ENCODE measurements around the gene RNF44.
A peak's percentile ranks its signal among the peaks of the same experiment; 100 is the strongest.

RNF44 gene

GRCh38 chr5:176536902-176537553 lies at the start of gene RNF44:
Gene RNF44, minus strand, starts transcription at chr5:176537402. Its CDS starts 4,930 bp downstream, at chr5:176532472.
- peak; percentile 97 to 98 for DNase-seq (ENCODE audit: low read depth in 1 of 2, low spot score in 1 of 2)

GRCh38 chr5:176583076-176583475 lies 45.9 kb upstream of the RNF44 start:
- no peak for DNase-seq (ENCODE audit: low read depth in 1 of 2, low spot score in 1 of 2)

DNA sequence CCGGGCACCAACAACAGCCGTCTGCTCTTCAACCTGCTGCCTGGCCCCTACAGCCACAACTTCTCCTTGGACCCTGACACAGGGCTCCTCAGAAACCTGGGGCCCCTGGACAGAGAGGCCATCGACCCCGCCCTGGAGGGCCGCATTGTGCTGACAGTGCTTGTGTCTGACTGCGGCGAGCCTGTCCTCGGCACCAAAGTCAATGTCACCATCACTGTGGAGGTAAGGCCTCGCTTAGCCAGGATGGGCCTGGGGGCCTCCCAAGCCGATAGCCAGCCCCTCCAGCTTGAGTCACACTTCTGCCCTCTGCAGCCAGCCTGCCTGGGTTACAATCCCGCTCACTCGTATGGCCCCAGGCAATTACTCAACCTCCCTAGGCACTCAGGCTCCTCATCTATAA lies 44.2 kb upstream of the RNF44 start:
- DNase-seq (ENCODE audit: low read depth in 1 of 2, low spot score in 1 of 2) = no peak

- DNase-seq (ENCODE audit: low read depth in 1 of 2, low spot score in 1 of 2) = no peak
Measured at GRCh38 chr5:176579323-176579722, 42.1 kb upstream of the RNF44 start.

- no peak for DNase-seq (ENCODE audit: low read depth in 1 of 2, low spot score in 1 of 2)
Measured at GRCh38 chr5:176578391-176578808, 41.2 kb upstream of the RNF44 start.

GRCh38 chr5:176577312-176578176 lies 40.3 kb upstream of the RNF44 start:
- DNase-seq (ENCODE audit: low read depth in 1 of 2, low spot score in 1 of 2) = no peak

GRCh38 chr5:176575488-176576422 lies 38.6 kb upstream of the RNF44 start:
- DNase-seq (ENCODE audit: low read depth in 1 of 2, low spot score in 1 of 2) = no peak

DNA sequence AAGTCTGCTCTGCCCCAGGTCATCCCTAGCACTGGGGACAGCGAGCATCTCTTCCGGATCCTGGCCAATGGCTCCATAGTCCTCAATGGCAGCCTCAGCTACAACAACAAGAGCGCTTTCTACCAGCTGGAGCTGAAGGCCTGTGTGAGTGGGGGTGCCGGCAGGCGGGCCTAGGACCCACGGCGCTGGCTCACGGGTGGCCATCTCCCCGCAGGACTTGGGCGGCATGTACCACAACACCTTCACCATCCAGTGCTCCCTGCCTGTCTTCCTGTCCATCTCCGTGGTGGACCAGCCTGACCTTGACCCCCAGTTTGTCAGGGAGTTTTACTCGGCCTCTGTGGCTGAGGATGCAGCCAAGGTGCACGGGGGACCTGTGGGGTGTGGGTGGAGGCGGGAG lies 37.9 kb upstream of the RNF44 start:
- DNase-seq (ENCODE audit: low read depth in 1 of 2, low spot score in 1 of 2) = no peak

- no peak for DNase-seq (ENCODE audit: low read depth in 1 of 2, low spot score in 1 of 2)
Measured at GRCh38 chr5:176574297-176574591, 37.0 kb upstream of the RNF44 start.

DNA sequence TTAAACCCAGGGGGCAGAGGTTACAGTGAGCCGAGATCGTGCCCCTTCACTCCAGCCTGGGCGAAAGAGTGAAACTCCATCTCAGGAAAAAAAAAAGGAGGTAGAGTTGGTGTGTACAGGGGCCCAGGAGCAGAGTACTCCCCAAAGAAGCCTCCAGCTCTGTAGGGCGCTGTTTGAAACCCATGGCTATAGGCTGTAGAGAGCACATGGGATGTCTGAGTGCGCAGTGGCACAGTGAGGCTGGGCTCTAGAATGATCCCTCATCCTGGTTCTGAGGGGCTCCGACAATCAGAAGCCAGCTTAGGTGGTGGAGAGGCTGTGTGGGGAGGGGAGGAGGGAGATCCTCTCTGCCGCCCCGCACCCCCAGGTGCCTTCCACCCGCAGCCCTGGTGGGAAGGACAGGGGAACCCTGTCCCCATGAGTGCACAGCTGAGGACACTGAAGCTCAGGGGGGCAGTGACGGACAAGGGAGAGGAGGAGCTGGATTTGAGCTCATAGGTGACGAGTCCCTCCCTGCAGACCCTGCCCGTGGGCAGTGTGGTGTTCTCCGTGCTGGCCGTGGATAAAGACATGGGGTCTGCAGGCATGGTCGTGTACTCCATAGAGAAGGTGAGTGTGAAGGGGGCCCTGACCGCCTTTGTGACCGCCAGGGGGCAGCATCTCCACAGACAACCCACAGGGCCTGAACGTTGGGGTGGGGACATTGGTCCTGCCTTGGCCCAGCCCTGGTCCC lies 36.5 kb upstream of the RNF44 start:
- DNase-seq (ENCODE audit: low read depth in 1 of 2, low spot score in 1 of 2) = peak; percentile 59 to 70

GRCh38 chr5:176570044-176570443 lies 32.8 kb upstream of the RNF44 start:
- DNase-seq (ENCODE audit: low read depth in 1 of 2, low spot score in 1 of 2) = no peak

DNA sequence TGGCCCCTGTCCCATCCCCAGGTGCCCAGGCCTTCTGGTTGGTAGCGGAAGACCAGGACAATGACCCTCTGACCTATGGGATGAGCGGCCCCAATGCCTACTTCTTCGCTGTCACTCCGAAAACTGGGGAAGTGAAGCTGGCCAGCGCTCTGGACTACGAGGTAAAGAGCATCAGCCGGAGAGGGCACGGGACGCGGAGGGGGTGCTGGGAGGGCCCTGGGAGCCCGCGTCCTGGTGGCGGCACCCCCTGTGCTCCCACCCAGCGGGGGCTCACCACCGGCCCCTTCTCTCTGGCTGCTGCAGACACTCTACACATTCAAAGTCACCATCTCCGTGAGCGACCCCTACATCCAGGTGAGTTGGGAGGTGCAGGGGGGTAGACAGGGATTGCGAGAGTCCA lies 31.5 kb upstream of the RNF44 start:
- DNase-seq (ENCODE audit: low read depth in 1 of 2, low spot score in 1 of 2) = no peak

GRCh38 chr5:176565760-176566288 lies 28.6 kb upstream of the RNF44 start:
- DNase-seq (ENCODE audit: low read depth in 1 of 2, low spot score in 1 of 2) = no peak

DNA sequence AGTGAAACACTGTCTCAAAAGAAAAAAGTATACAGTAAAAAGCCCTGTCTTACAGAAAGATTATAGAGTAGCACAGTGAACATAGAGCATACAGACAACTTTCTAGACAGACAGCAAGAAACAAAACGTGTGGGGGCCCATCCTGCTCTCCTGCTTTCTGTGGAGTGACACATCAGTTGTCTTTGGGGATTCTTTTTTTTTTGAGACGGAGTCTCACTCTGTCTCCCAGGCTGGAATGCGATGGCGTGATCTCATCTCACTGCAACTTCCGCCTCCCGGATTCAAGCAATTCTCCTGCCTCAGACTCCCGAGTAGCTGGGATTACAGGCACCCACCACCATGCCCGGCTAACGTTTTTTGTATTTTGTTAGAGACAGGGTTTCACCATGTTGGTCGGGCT lies 26.8 kb upstream of the RNF44 start:
- DNase-seq (ENCODE audit: low read depth in 1 of 2, low spot score in 1 of 2) = no peak

GRCh38 chr5:176562189-176562588 lies 25.0 kb upstream of the RNF44 start:
- DNase-seq (ENCODE audit: low read depth in 1 of 2, low spot score in 1 of 2) = no peak

DNA sequence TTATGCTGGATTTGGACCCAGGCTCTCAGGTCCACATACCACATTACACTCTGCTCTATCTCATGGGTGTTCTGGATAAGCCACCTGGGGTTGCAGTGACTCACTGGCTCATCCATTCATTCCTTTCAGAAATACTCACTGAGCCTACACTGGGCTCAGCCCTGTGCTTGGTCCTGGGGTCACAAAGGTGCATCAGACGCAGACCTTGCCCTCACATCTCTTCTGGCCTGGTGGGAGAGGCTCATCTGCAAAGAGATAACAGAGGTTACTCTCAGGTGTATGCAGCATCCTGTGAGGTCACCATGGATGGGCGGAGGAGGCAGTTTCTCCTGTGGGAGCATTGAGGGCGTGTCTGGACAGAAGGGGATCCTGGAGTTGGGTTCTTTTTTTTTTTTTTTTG lies 24.1 kb upstream of the RNF44 start:
- no peak for DNase-seq (ENCODE audit: low read depth in 1 of 2, low spot score in 1 of 2)

DNA sequence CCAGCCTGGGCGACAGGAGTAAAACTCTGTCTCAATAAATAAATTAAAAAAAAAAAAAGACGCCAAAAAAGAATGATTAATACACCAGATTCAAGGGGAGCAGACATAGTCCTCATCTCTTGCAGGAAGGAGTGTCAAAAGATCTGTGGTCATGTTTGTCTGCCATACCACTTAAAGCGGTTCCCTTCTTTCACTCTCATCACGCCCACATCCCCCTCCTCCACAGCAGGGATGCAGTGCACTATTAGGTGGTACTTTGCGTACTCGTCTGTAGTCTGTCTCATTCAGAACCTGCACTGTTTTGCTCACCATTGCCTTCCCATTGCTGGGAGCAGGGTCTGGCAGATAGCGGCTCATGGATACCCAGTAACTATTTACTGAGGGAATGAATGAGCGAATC lies 23.2 kb upstream of the RNF44 start:
- DNase-seq (ENCODE audit: low read depth in 1 of 2, low spot score in 1 of 2) = no peak

DNA sequence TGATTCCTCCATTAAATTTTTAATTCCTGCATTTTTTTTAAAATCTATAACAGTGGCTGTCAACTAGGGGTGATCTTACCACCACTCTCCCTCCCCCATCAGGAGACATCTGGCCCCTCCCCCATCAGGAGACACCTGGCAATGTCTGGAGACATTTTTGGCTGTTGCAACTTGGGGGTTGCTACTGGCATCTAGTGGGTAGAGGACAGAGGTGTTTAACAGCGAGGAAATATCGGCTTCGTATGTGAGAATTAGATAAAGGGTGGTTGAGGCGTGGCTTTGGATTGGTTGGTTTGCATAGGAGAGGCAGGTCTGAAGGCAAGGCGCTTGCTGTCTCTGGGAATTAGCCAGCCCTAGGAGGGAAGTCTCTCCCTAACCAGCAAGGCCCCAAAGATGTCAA lies 22.5 kb upstream of the RNF44 start:
- no peak for DNase-seq (ENCODE audit: low read depth in 1 of 2, low spot score in 1 of 2)

DNA sequence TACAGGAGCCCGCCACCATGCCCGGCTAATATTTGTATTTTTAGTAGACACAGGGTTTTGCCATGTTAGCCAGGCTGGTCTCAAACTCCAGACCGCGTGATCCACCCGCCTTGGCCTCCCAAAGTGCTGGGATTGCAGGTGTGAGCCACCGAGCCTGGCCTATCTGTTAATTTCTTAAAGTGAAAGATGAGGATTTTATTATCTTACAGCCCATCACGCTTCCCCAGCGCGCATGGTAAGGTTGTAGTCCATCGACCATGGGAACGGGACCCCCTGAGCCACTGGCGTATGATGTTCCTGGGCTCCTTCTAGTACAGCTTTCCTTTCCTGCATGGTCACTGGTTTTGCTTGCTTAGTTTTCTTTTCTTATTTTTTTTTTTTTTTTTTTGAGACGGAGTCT lies 20.6 kb upstream of the RNF44 start:
- DNase-seq (ENCODE audit: low read depth in 1 of 2, low spot score in 1 of 2) = no peak

DNA sequence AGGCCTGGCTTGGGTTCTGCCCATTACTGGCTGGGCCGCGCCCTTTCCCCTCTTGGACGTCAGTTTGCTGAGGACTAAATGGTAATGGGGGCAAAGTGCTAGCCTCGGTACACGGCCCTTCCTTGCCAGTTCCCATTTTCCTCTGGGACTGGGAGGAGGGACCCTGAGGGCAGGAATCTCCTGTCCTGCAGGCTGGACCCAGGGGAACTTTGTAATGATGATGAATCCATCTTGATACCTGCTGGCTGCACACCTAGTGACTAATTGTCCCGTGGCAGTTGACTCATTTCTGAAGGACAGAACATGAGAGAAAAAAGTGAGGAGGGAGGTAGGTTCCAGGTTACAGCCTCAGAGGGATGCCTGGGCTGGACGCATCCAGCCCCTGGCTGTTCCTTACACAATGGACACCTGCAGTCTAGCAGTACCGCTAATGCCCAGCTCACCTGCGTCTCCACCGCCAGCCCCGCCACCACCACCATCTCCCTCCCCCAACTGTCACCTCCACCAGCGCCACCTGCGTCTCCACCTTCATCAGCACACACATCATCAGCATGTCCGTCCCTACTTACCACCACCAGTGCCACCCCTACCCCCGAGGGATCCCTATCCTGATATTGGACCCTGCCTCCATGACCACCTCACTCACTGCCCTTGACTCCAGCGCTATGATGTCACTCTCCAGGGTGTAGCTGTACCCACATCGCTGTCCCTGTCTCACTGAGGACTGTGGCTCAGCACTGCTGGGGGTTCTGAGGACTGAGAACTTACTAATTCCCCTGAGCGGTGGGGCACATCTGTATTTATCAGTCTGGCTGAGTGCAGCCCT lies 16.3 kb upstream of the RNF44 start:
- no peak for DNase-seq (ENCODE audit: low read depth in 1 of 2, low spot score in 1 of 2)

Measured in stimulated activated CD4-positive, alpha-beta T cell treated with anti-CD3 and anti-CD28 coated beads, Interleukin-15, amount 100 ng/mL, for 1 hour (primary cell).